Neutrophil (primary cell): ENCODE data around the gene NR0B1.

Experiments used
- H3K27ac ChIP-seq: fragments of 200-600 bp; sonication (generic); 2 replicates; pipeline ENCODE4 v1.5.1; 2016; ENCODE audit warnings: mild to moderate bottlenecking, moderate library complexity
- H3K27me3 ChIP-seq: fragments of 200-600 bp; sonication (generic); 2 replicates; pipeline ENCODE4 v1.6.0; 2016; ENCODE audit warnings: mild to moderate bottlenecking
- H3K36me3 ChIP-seq: fragments of 200-600 bp; sonication (generic); 2 replicates; pipeline ENCODE4 v1.5.1; 2017
- H3K4me1 ChIP-seq, 2 experiments: fragments of 200-600 bp in 1 of 2; sonication (generic) in 1 of 2; 1 replicate in 1 of 2; 2 replicates in 1 of 2; pipeline versions ENCODE4 v1.5.1 to v1.6.1; 2013 to 2016; ENCODE audit warnings: low read depth in 1 of 2, low read length in 1 of 2, mild to moderate bottlenecking in 1 of 2, moderate library complexity in 1 of 2; ENCODE audit not compliant: control insufficient read depth in 1 of 2, insufficient read depth in 1 of 2
- H3K4me3 ChIP-seq, 2 experiments: fragments of 200-600 bp in 1 of 2; sonication (generic) in 1 of 2; 1 replicate in 1 of 2; 2 replicates in 1 of 2; pipeline ENCODE4 v1.5.1; 2013 to 2016; ENCODE audit warnings: low read depth in 1 of 2, low read length in 1 of 2, mild to moderate bottlenecking in 1 of 2, moderate library complexity in 1 of 2
- H3K9me3 ChIP-seq: fragments of 200-600 bp; sonication (generic); 2 replicates; pipeline ENCODE4 v1.5.1; 2016
- CTCF ChIP-seq: fragments of 200-600 bp; sonication (generic); IDR thresholded peaks from 2 replicates; pipeline ENCODE4 v1.5.1; 2016; ENCODE audit warnings: antibody characterized with exemption

The NR0B1 gene

GRCh38 chrX:30270639-30271038, 38.6 kb downstream of the NR0B1 start:
- Histone ChIP-seq H3K9me3 (no peaks in the 10 kb centered on the region), H3K27me3 (no peaks in the 10 kb centered on the region), H3K4me1 (no peaks in the 10 kb centered on the region), H3K4me3 (no peak overlapping the region), H3K36me3 (no peaks in the 10 kb centered on the region), H3K27ac (no peak overlapping the region)
- no peak for TF ChIP-seq CTCF

- Histone ChIP-seq H3K27ac (no peak overlapping the region), H3K9me3 (no peaks in the 10 kb centered on the region), H3K4me3 (no peak overlapping the region), H3K36me3 (no peaks in the 10 kb centered on the region), H3K27me3 (no peaks in the 10 kb centered on the region), H3K4me1 (no peaks in the 10 kb centered on the region)
- TF ChIP-seq CTCF = no peak
These were observed 46.4 kb downstream of the NR0B1 start for GRCh38 chrX:30262763-30263162.

- no peak overlapping the region for H3K4me3 ChIP-seq
- no peaks in the 10 kb centered on the region for H3K27me3 ChIP-seq
- no peak for TF ChIP-seq CTCF
- no peaks in the 10 kb centered on the region for H3K9me3 ChIP-seq
- no peaks in the 10 kb centered on the region for H3K36me3 ChIP-seq
- H3K27ac ChIP-seq = no peak overlapping the region
- H3K4me1 ChIP-seq = no peaks in the 10 kb centered on the region
These were observed 48.2 kb downstream of the NR0B1 start for GRCh38 chrX:30261012-30261411.

GRCh38 chrX:30259927-30260326, 49.3 kb downstream of the NR0B1 start:
- Histone ChIP-seq H3K27me3 (no peaks in the 10 kb centered on the region), H3K4me1 (no peaks in the 10 kb centered on the region), H3K27ac (no peak overlapping the region), H3K36me3 (no peaks in the 10 kb centered on the region), H3K9me3 (no peaks in the 10 kb centered on the region), H3K4me3 (no peak overlapping the region)
- TF ChIP-seq CTCF = no peak
